SK-N-SH (cell line): ENCODE results near the gene DMAP1. TPM values are rescaled to one million over a fixed set of nuclear protein-coding genes. Genes with fewer than 3 reads are reported as not detected.

Source experiments
- CTCF ChIA-PET: fragments of 300-600, 350-600 bp; formaldehyde crosslinking; extraction: SDS; loops from one replicate; lab custom pipeline; 2021; lab: Yijun Ruan, JAX
- POLR2A ChIA-PET: fragments of 350-600 bp; sonication (Branson Sonifier 250); formaldehyde crosslinking; extraction: SDS; loops from one replicate; lab custom pipeline; 2020; ENCODE audit warnings: antibody characterized with exemption, inconsistent platforms; lab: Yijun Ruan, JAX
- DNase-seq: peaks from one replicate; pipeline ENCODE4 v3.0.0; 2012
- H2AFZ ChIP-seq: fragments of 200-600 bp; sonication (generic); 2 replicates; pipeline ENCODE4 v1.8.1; 2016; ENCODE audit warnings: antibody characterized with exemption, mild to moderate bottlenecking, low read depth
- H3F3A ChIP-seq: fragments of 200-600 bp; sonication (generic); replicated peaks from 2 replicates; pipeline ENCODE3; 2016; ENCODE audit warnings: antibody characterized with exemption, mild to moderate bottlenecking; ENCODE audit not compliant: insufficient read depth
- H3K27ac ChIP-seq, 2 experiments: fragments of 200-500 bp in 1 of 2; fragments of 200-600 bp in 1 of 2; sonication (Bioruptor generic) in 1 of 2; sonication (generic), shearing (Covaris generic) in 1 of 2; 2 replicates each; pipeline versions ENCODE4 v1.5.1 to v1.6.1; 2014 to 2016; ENCODE audit warnings: low read depth in 2 of 2, inconsistent platforms in 1 of 2, low read length in 1 of 2, mild to moderate bottlenecking in 1 of 2, mixed read lengths in 1 of 2
- H3K27me3 ChIP-seq: fragments of 200-600 bp; sonication (generic), shearing (Covaris generic); 2 replicates; pipeline ENCODE4 v1.6.1; 2016; ENCODE audit warnings: mixed run types; ENCODE audit not compliant: insufficient read depth
- H3K36me3 ChIP-seq, 2 experiments: fragments of 200-500 bp in 1 of 2; fragments of 200-600 bp in 1 of 2; sonication (Bioruptor generic) in 1 of 2; sonication (generic) in 1 of 2; replicated peaks in 1 of 2; 2 replicates each; pipeline versions ENCODE3 to v1.5.1; 2014 to 2016; ENCODE audit warnings: low read length in 1 of 2, mild to moderate bottlenecking in 1 of 2; ENCODE audit not compliant: insufficient read depth in 2 of 2, control insufficient read depth in 1 of 2
- H3K4me1 ChIP-seq, 2 experiments: fragments of 200-500 bp in 1 of 2; fragments of 200-600 bp in 1 of 2; sonication (Bioruptor generic) in 1 of 2; sonication (generic), shearing (Covaris generic) in 1 of 2; 2 replicates each; pipeline versions ENCODE4 v1.5.1 to v1.6.1; 2014 to 2016; ENCODE audit warnings: low read depth in 1 of 2, low read length in 1 of 2, mixed run types in 1 of 2; ENCODE audit not compliant: insufficient read depth in 2 of 2, control insufficient read depth in 1 of 2
- H3K4me2 ChIP-seq: fragments of 200-600 bp; sonication (generic), shearing (Covaris generic); 2 replicates; pipeline ENCODE4 v1.6.1; 2017; ENCODE audit warnings: mixed run types
- H3K4me3 ChIP-seq, 2 experiments: fragments of 200-500 bp in 1 of 2; fragments of 200-600 bp in 1 of 2; sonication (Bioruptor generic) in 1 of 2; sonication (generic), shearing (Covaris generic) in 1 of 2; 2 replicates each; pipeline versions ENCODE4 v1.5.1 to v1.8.1; 2014 to 2016; ENCODE audit warnings: low read depth in 2 of 2, inconsistent platforms in 1 of 2, low read length in 1 of 2, mild to moderate bottlenecking in 1 of 2, mixed read lengths in 1 of 2, moderate library complexity in 1 of 2
- H3K79me2 ChIP-seq: fragments of 200-600 bp; sonication (generic); 2 replicates; pipeline ENCODE4 v1.8.1; 2017; ENCODE audit warnings: mild to moderate bottlenecking; ENCODE audit not compliant: insufficient read depth
- H3K9ac ChIP-seq: fragments of 200-600 bp; sonication (generic); 2 replicates; pipeline ENCODE4 v1.6.1; 2017; ENCODE audit warnings: mixed run types
- H3K9me2 ChIP-seq: fragments of 200-600 bp; sonication (generic); 2 replicates; pipeline ENCODE4 v1.6.1; 2017; ENCODE audit warnings: mixed run types
- H3K9me3 ChIP-seq: fragments of 200-600 bp; sonication (generic); 2 replicates; pipeline ENCODE4 v1.6.1; 2017; ENCODE audit warnings: mixed run types, mild to moderate bottlenecking, moderate library complexity
- H4K20me1 ChIP-seq: fragments of 200-600 bp; sonication (generic); 2 replicates; pipeline ENCODE4 v1.6.1; 2017; ENCODE audit warnings: mild to moderate bottlenecking, mixed run types; ENCODE audit not compliant: insufficient read depth
- EZH2phosphoT487 ChIP-seq: fragments of 200-600 bp; sonication (generic); IDR thresholded peaks from 2 replicates; pipeline ENCODE4 v1.6.1; 2017; ENCODE audit warnings: low read depth, mixed run types, mild to moderate bottlenecking, antibody characterized with exemption, moderate library complexity, borderline replicate concordance
- FOSL2 ChIP-seq: IDR thresholded peaks from 2 replicates; pipeline ENCODE4 v1.4.0; 2012; ENCODE audit warnings: low read depth, mild to moderate bottlenecking, moderate library complexity, borderline replicate concordance
- GATA2 ChIP-seq: sonication (generic); formaldehyde crosslinking; IDR thresholded peaks from 2 replicates; pipeline ENCODE4 v1.5.0; 2020; ENCODE audit warnings: mild to moderate bottlenecking, missing genetic modification reagents
- JUND ChIP-seq: IDR thresholded peaks from 2 replicates; pipeline ENCODE4 v1.4.0; 2012
- NFIC ChIP-seq: IDR thresholded peaks from 2 replicates; pipeline ENCODE4 v1.4.0; 2012; ENCODE audit warnings: borderline replicate concordance
- NRF1 ChIP-seq: IDR thresholded peaks from 2 replicates; pipeline ENCODE4 v1.6.1; 2012; ENCODE audit warnings: low read depth, mild to moderate bottlenecking, low read length
- RAD21 ChIP-seq: IDR thresholded peaks from 2 replicates; pipeline ENCODE4 v1.6.1; 2012; ENCODE audit warnings: mild to moderate bottlenecking, low read length
- RCOR1 ChIP-seq: fragments of 150-350 bp; IDR thresholded peaks from 2 replicates; pipeline ENCODE4 v1.6.1; 2017; ENCODE audit warnings: antibody characterized with exemption, low read length
- SIN3A ChIP-seq: IDR thresholded peaks from 2 replicates; pipeline ENCODE4 v1.6.1; 2012; ENCODE audit warnings: low read depth, mild to moderate bottlenecking, low read length, moderate library complexity, borderline replicate concordance
- TAF1 ChIP-seq: IDR thresholded peaks from 2 replicates; pipeline ENCODE4 v1.6.1; 2012; ENCODE audit warnings: low read depth, mild to moderate bottlenecking, low read length, moderate library complexity, borderline replicate concordance
- TEAD4 ChIP-seq: IDR thresholded peaks from 2 replicates; pipeline ENCODE4 v1.4.0; 2012; ENCODE audit warnings: mild to moderate bottlenecking, borderline replicate concordance; ENCODE audit not compliant: insufficient read depth
- USF1 ChIP-seq: IDR thresholded peaks from 2 replicates; pipeline ENCODE4 v1.4.0; 2012; ENCODE audit warnings: low read depth, borderline replicate concordance
- YY1 ChIP-seq: IDR thresholded peaks from 2 replicates; pipeline ENCODE4 v1.4.0; 2012; ENCODE audit warnings: low read depth, mild to moderate bottlenecking
- WGBS: methylation state at CpG from one replicate; pipeline ENCODE4 v1.1.6; 2017; ENCODE audit warnings: low lambda C conversion rate; 5-methylcytosine and 5-hydroxymethylcytosine counted together
- polyA plus RNA-seq, 3 experiments: library from polyadenylated mRNA; depleted of rRNA; stranded (reverse); fragments of >200 nt; gene quantifications; 2 replicates each; pipeline ENCODE4 v1.2.3, GENCODE V29; 2012
- TF ChIP-seq, protein P1 (sequence below): IDR thresholded peaks from 2 replicates; pipeline ENCODE4; 2012
- TF ChIP-seq, protein P2 (sequence below): fragments of 200-600 bp; sonication (generic); IDR thresholded peaks from 2 replicates; pipeline ENCODE4 v1.6.1; 2017; ENCODE audit warnings: antibody characterized with exemption, mild to moderate bottlenecking, moderate library complexity

The DMAP1 gene
- polyA plus RNA-seq, 1 of the 3 experiments (the other 2 are of a cell fraction), result 59.6 TPM

GRCh38 chr1:44220001-44220751, 6.9 kb downstream of the DMAP1 start:
- CTCF ChIA-PET, result interaction anchor here (1.2 to 6.5 kb wide), 5 partner anchors 18 to 373 kb away, joined by 3 to 89 read pairs (median 47); no protein-coding TSS in a partner anchor
- no peaks in the 10 kb centered on the region for H3K79me2 ChIP-seq
- TF ChIP-seq FOSL2 (no peak), TAF1 (no peak), USF1 (no peak), TEAD4 (no peak), GATA2 (CRISPR knock-in tag) (no peak), RAD21 (no peak), SIN3A (no peak), EZH2phosphoT487 (no peak)
- TF ChIP-seq, protein P1, sequence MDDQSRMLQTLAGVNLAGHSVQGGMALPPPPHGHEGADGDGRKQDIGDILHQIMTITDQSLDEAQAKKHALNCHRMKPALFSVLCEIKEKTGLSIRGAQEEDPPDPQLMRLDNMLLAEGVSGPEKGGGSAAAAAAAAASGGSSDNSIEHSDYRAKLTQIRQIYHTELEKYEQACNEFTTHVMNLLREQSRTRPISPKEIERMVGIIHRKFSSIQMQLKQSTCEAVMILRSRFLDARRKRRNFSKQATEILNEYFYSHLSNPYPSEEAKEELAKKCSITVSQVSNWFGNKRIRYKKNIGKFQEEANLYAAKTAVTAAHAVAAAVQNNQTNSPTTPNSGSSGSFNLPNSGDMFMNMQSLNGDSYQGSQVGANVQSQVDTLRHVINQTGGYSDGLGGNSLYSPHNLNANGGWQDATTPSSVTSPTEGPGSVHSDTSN, result no peak
- TF ChIP-seq, all 33 proteins: peak for 0
- DNase-seq, result peak; percentile 9
- Histone ChIP-seq H3K27ac (no peak overlapping the region), H3K4me3 (no peak overlapping the region), H3K9me2 (no peaks in the 10 kb centered on the region), H3K4me2 (no peak overlapping the region), H3K4me1 (no peaks in the 10 kb centered on the region; a peak in 1 of 4 replicates), H3K27me3 (no peaks in the 10 kb centered on the region), H3K9ac (no peak overlapping the region), H3K9me3 (no peaks in the 10 kb centered on the region), H2AFZ (no peak overlapping the region), H3K36me3 (peaks cover 10 to 60% of the 10 kb centered on the region in 2 experiments), H3F3A (peaks cover 12% of the 10 kb centered on the region), H4K20me1 (no peaks in the 10 kb centered on the region)
- WGBS, result 96% methylated on average over 11 of the region's 31 CpGs
- POLR2A ChIA-PET, result no interaction called here

GRCh38 chr1:44220755-44221154, 7.5 kb downstream of the DMAP1 start:
- Histone ChIP-seq H3K79me2 (no peaks in the 10 kb centered on the region), H3K4me3 (no peak overlapping the region), H3K36me3 (peaks cover 9 to 55% of the 10 kb centered on the region in 2 experiments), H3K9me2 (no peaks in the 10 kb centered on the region), H3K27me3 (no peaks in the 10 kb centered on the region), H3K27ac (no peak overlapping the region), H3F3A (peaks cover 12% of the 10 kb centered on the region), H2AFZ (no peak overlapping the region), H3K9ac (no peak overlapping the region)
- POLR2A ChIA-PET, result no interaction called here
- DNase-seq, result no peak
- TF ChIP-seq NRF1 (no peak), JUND (no peak), NFIC (no peak), TAF1 (no peak), RCOR1 (no peak), YY1 (no peak), RAD21 (no peak), FOSL2 (no peak)
- TF ChIP-seq, protein P2, sequence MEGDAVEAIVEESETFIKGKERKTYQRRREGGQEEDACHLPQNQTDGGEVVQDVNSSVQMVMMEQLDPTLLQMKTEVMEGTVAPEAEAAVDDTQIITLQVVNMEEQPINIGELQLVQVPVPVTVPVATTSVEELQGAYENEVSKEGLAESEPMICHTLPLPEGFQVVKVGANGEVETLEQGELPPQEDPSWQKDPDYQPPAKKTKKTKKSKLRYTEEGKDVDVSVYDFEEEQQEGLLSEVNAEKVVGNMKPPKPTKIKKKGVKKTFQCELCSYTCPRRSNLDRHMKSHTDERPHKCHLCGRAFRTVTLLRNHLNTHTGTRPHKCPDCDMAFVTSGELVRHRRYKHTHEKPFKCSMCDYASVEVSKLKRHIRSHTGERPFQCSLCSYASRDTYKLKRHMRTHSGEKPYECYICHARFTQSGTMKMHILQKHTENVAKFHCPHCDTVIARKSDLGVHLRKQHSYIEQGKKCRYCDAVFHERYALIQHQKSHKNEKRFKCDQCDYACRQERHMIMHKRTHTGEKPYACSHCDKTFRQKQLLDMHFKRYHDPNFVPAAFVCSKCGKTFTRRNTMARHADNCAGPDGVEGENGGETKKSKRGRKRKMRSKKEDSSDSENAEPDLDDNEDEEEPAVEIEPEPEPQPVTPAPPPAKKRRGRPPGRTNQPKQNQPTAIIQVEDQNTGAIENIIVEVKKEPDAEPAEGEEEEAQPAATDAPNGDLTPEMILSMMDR, result no peak
- TF ChIP-seq, all 33 proteins: peak for 0
- Histone ChIP-seq H3K4me2 (no peak overlapping the region), H3K4me1 (no peaks in the 10 kb centered on the region; a peak in 1 of 4 replicates), H4K20me1 (no peaks in the 10 kb centered on the region), H3K9me3 (no peaks in the 10 kb centered on the region)
- 91% methylated on average over 7 of the region's 10 CpGs for WGBS
- CTCF ChIA-PET, result interaction anchor here (4.4 to 6.5 kb wide), 3 partner anchors 74 to 373 kb away, joined by 47 to 89 read pairs (median 78); no protein-coding TSS in a partner anchor
